KMS-11 (cell line): ENCODE results near the gene HELB.

Experiments
- H2AFZ ChIP-seq: fragments of 200-600 bp; sonication (generic); 2 replicates; pipeline ENCODE4 v1.6.1; 2016; ENCODE audit warnings: antibody characterized with exemption, mixed run types, low read depth
- H3K27ac ChIP-seq: fragments of 200-600 bp; sonication (generic); 2 replicates; pipeline ENCODE4 v1.6.1; 2016; ENCODE audit warnings: mild to moderate bottlenecking, mixed run types
- H3K27me3 ChIP-seq: fragments of 200-600 bp; sonication (generic); 2 replicates; pipeline ENCODE4 v1.6.1; 2017; ENCODE audit warnings: mild to moderate bottlenecking, low read depth, mixed run types, moderate library complexity; ENCODE audit not compliant: insufficient read depth
- H3K36me3 ChIP-seq: fragments of 200-600 bp; sonication (generic); 2 replicates; pipeline ENCODE4 v1.6.1; 2017; ENCODE audit warnings: mild to moderate bottlenecking, mixed run types; ENCODE audit not compliant: insufficient read depth
- H3K4me1 ChIP-seq: fragments of 200-600 bp; sonication (generic); 2 replicates; pipeline ENCODE4 v1.6.1; 2016; ENCODE audit warnings: mild to moderate bottlenecking, low read depth, mixed run types; ENCODE audit not compliant: poor library complexity, severe bottlenecking
- H3K4me2 ChIP-seq: fragments of 200-600 bp; sonication (generic); 2 replicates; pipeline ENCODE4 v1.7.0; 2016; ENCODE audit warnings: mild to moderate bottlenecking, mixed run types
- H3K4me3 ChIP-seq: fragments of 200-600 bp; sonication (generic); IDR thresholded peaks from 2 replicates; pipeline ENCODE4 v1.6.1; 2017; ENCODE audit warnings: low read depth, low read length, mixed read lengths; ENCODE audit not compliant: insufficient read depth
- H3K79me2 ChIP-seq: fragments of 200-600 bp; sonication (generic); 2 replicates; pipeline ENCODE4 v1.6.1; 2016; ENCODE audit warnings: low read depth, mixed run types; ENCODE audit not compliant: insufficient read depth
- H3K9ac ChIP-seq: fragments of 200-600 bp; sonication (generic); 2 replicates; pipeline ENCODE4 v1.6.1; 2016; ENCODE audit warnings: mild to moderate bottlenecking, mixed run types
- H4K20me1 ChIP-seq: fragments of 200-600 bp; sonication (generic); 2 replicates; pipeline ENCODE4 v1.6.1; 2016; ENCODE audit warnings: mild to moderate bottlenecking, mixed run types; ENCODE audit not compliant: insufficient read depth
- TF ChIP-seq, protein P1 (sequence below): fragments of 200-600 bp; sonication (generic); conservative IDR thresholded peaks from 2 replicates; pipeline ENCODE4 v1.6.1; 2017; ENCODE audit warnings: low read depth, mild to moderate bottlenecking, antibody characterized with exemption, low read length, moderate library complexity, mixed read lengths

The HELB gene

DNA sequence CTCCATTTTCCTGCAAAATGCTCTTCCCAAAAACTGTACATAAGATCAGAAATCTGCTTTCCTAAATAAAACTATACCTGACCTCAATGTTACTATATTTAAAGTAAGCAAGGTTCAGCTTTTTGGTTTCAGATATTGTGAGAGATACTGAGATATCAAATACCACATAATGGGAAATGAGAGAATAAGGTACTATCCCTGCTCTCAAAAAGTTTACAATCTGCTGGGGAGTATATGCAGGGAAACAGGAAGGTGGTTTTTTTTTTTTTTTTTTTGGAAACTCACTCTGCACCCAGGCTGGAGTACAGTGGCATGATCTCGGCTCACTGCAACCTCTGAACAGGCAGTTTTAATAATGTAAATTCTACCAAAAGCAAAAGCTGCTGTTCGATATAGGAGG is 49.0 kb downstream of the HELB start:
- Histone ChIP-seq H3K4me2 (no peak overlapping the region), H4K20me1 (no peaks in the 10 kb centered on the region), H3K4me1 (no peaks in the 10 kb centered on the region), H2AFZ (no peak overlapping the region), H3K36me3 (no peaks in the 10 kb centered on the region), H3K27ac (no peak overlapping the region), H3K9ac (no peak overlapping the region), H3K79me2 (no peaks in the 10 kb centered on the region), H3K4me3 (no peak overlapping the region), H3K27me3 (no peaks in the 10 kb centered on the region)
- TF ChIP-seq, protein P1, sequence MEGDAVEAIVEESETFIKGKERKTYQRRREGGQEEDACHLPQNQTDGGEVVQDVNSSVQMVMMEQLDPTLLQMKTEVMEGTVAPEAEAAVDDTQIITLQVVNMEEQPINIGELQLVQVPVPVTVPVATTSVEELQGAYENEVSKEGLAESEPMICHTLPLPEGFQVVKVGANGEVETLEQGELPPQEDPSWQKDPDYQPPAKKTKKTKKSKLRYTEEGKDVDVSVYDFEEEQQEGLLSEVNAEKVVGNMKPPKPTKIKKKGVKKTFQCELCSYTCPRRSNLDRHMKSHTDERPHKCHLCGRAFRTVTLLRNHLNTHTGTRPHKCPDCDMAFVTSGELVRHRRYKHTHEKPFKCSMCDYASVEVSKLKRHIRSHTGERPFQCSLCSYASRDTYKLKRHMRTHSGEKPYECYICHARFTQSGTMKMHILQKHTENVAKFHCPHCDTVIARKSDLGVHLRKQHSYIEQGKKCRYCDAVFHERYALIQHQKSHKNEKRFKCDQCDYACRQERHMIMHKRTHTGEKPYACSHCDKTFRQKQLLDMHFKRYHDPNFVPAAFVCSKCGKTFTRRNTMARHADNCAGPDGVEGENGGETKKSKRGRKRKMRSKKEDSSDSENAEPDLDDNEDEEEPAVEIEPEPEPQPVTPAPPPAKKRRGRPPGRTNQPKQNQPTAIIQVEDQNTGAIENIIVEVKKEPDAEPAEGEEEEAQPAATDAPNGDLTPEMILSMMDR, result no peak

DNA sequence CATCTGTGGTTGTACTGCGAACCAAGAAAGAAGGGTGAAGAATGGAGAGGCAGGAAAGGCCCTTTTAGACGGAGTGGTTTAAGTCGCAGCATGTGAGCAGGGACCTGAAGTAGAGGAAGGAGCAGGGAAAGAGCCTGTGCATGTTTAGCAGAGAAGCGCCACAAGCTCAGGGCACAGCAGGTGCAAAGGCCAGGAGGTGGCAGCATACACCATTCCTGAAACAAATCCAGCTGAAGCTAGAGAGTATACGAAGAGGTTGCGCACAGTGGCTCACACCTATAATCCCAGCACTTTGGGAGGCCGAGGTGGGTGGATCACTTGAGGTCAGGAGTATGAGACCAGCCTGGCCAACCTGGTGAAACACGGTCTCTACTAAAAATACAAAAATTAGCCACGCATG is 49.9 kb downstream of the HELB start:
- TF ChIP-seq, protein P1, result peak; percentile 43
- H3K4me3 ChIP-seq, result no peak overlapping the region
- H3K27ac ChIP-seq, result no peak overlapping the region
- H4K20me1 ChIP-seq, result no peaks in the 10 kb centered on the region
- no peak overlapping the region for H2AFZ ChIP-seq
- no peaks in the 10 kb centered on the region for H3K4me1 ChIP-seq
- no peak overlapping the region for H3K9ac ChIP-seq
- H3K79me2 ChIP-seq, result no peaks in the 10 kb centered on the region
- no peaks in the 10 kb centered on the region for H3K36me3 ChIP-seq
- no peak overlapping the region for H3K4me2 ChIP-seq
- H3K27me3 ChIP-seq, result no peaks in the 10 kb centered on the region

DNA sequence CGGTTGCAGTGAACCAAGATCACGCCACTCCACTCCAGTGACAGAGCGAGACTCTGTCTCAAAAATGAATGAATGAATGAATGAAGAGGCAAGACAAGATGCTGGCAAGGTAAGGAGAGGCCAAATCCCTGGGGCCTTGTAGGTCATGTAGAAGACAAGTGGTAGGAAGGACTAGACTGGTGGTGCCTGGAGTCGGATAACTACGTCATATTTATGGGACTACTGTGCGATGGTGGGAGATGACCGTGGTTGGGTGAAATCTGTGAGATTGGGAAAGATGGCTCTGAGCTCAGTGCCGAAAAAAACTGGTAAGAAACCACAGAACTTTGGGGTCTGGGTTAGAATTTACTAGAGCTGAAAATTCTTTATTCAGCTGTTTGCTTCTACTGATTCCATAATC is 50.6 kb downstream of the HELB start:
- H2AFZ ChIP-seq, result no peak overlapping the region
- no peaks in the 10 kb centered on the region for H3K79me2 ChIP-seq
- no peaks in the 10 kb centered on the region for H4K20me1 ChIP-seq
- H3K36me3 ChIP-seq, result no peaks in the 10 kb centered on the region
- H3K4me3 ChIP-seq, result no peak overlapping the region
- TF ChIP-seq, protein P1, result no peak
- no peak overlapping the region for H3K27ac ChIP-seq
- no peak overlapping the region for H3K4me2 ChIP-seq
- no peak overlapping the region for H3K9ac ChIP-seq
- H3K4me1 ChIP-seq, result no peaks in the 10 kb centered on the region
- H3K27me3 ChIP-seq, result no peaks in the 10 kb centered on the region

DNA sequence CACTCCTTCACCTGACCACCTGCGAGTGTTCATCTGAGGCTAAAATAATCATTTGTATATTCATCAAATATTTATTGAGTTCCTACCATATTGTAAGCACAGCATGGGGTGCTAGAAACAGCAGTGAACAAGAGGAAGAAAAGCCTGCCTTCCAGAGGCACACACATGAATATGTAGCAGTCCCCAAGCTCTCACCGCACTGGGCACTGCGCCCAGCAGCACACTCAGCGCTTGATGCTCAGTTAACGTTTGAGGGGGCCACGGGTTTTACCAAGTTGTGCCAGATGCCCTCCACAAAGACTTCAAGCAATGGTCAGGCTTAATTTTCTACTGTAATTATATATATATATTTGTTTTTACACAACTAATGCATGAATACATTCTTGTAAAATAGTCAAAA is 52.0 kb downstream of the HELB start:
- Histone ChIP-seq H2AFZ (no peak overlapping the region), H3K27ac (no peak overlapping the region), H4K20me1 (no peaks in the 10 kb centered on the region), H3K79me2 (no peaks in the 10 kb centered on the region), H3K4me2 (no peak overlapping the region), H3K9ac (no peak overlapping the region), H3K36me3 (no peaks in the 10 kb centered on the region), H3K4me3 (no peak overlapping the region), H3K27me3 (no peaks in the 10 kb centered on the region), H3K4me1 (no peaks in the 10 kb centered on the region)
- TF ChIP-seq, protein P1, result no peak

DNA sequence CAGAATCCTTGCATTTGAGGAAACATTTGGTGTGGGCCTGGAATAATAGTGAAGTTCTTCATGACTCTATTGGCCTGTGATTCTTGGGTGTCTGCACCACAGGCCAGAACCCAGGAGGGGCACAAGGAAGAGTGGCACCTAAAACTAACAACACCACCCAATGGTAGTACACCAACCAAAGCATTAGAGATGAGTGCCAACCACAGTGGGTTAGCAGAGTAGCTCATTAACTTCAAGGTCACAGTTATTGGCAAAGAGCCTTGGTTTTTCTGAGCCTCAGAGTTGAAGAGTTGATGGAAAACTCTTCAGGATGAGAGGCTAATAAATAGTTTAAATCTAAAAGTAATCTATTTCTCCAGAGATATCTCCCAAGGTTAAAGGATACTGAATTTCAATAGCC is 57.0 kb downstream of the HELB start:
- Histone ChIP-seq H3K4me1 (no peaks in the 10 kb centered on the region), H3K4me3 (no peak overlapping the region), H3K36me3 (no peaks in the 10 kb centered on the region), H3K79me2 (no peaks in the 10 kb centered on the region), H3K27ac (no peak overlapping the region), H3K4me2 (no peak overlapping the region), H2AFZ (no peak overlapping the region), H3K27me3 (no peaks in the 10 kb centered on the region), H4K20me1 (no peaks in the 10 kb centered on the region), H3K9ac (no peak overlapping the region)
- TF ChIP-seq, protein P1, result no peak
